Activated CD8-positive, alpha-beta T cell treated with anti-CD3 and anti-CD28 coated beads for 36 hours (primary cell): ENCODE results near the gene CTSF. TPM values are rescaled to one million over a fixed set of nuclear protein-coding genes. Genes with fewer than 3 reads are reported as not detected.

Source experiments
- ATAC-seq: fragments of 200-7000 bp; cut with Tn5 transposase; one replicate; pipeline ENCODE4 v1.10.0; 2021; ENCODE audit warnings: mild to moderate bottlenecking, moderate library complexity
- CTCF ChIA-PET: fragments of 350-600 bp; sonication (Branson Sonifier 250); formaldehyde crosslinking; loops from one replicate; lab custom pipeline; 2021; ENCODE audit warnings: antibody characterized with exemption; lab: Charles Lee
- POLR2A ChIA-PET: fragments of 350-600 bp; sonication (Branson Sonifier 250); formaldehyde crosslinking; loops from one replicate; lab custom pipeline; 2021; ENCODE audit warnings: antibody characterized with exemption; lab: Charles Lee
- DNase-seq: peaks from one replicate; pipeline ENCODE4 v3.0.0-alpha.2; 2020
- H3K27ac Mint-ChIP-seq: one replicate; pipeline ENCODE4 v1.8.0; 2021; ENCODE audit warnings: mild to moderate bottlenecking, mixed read lengths
- H3K27me3 Mint-ChIP-seq: one replicate; pipeline ENCODE4 v1.8.0; 2021; ENCODE audit warnings: mixed read lengths
- H3K36me3 Mint-ChIP-seq: one replicate; pipeline ENCODE4 v1.8.0; 2021; ENCODE audit warnings: low read depth, mixed read lengths
- H3K4me1 Mint-ChIP-seq: one replicate; pipeline ENCODE4 v1.8.0; 2021; ENCODE audit warnings: low read depth, mixed read lengths
- H3K4me3 Mint-ChIP-seq: one replicate; pipeline ENCODE4 v1.8.0; 2021; ENCODE audit warnings: mild to moderate bottlenecking, moderate library complexity, mixed read lengths
- H3K9me3 Mint-ChIP-seq: one replicate; pipeline ENCODE4 v1.8.0; 2021; ENCODE audit warnings: mixed read lengths
- intact Hi-C: fragments of 100-400 bp; cut with micrococcal nuclease; formaldehyde crosslinking; loops from one replicate; pipeline ENCODE4 v1.10.0; 2022
- total RNA-seq, 2 experiments: library from RNA; stranded (reverse); gene quantifications; one replicate each; pipeline ENCODE4 v1.2.3, GENCODE V29; 2021
- TF ChIP-seq, protein P1 (sequence below): fragments of 200-600 bp; IDR thresholded peaks from one replicate; pipeline ENCODE4 v1.8.0; 2022; ENCODE audit warnings: antibody characterized with exemption, mild to moderate bottlenecking

CTSF gene
- total RNA-seq, 2 experiments from 2014 or later, result 0.68 to 1.3 TPM

DNA sequence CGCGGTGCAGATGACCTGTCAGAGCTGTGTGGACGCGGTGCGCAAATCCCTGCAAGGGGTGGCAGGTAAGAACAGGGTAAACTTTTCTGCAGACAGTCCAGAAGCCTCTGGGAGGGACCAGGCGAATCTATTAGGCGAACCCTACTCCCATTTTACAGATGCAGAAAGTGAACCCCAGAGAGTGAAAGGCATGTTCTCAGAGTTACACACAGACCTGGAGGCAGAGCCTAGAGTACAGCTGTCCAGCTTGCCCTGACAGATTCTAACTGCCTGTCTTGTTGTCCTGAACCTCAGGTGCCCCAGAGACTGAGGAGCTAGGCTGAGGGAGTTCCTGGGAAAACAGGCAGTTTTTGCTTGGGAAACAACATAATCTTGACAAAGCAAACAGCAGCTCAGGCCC lies 25.2 kb upstream of the CTSF start:
- Mint-ChIP-seq H3K36me3 (no peaks in the 10 kb centered on the region), H3K9me3 (no peaks in the 10 kb centered on the region), H3K4me3 (peak overlapping the region; percentile 99), H3K27me3 (no peaks in the 10 kb centered on the region), H3K4me1 (peaks cover 24% of the 10 kb centered on the region), H3K27ac (peak overlapping the region; percentile 97)
- CTCF ChIA-PET, result interaction anchor here (0.9 to 5.8 kb wide), 7 partner anchors 14 to 230 kb away, joined by 3 to 67 read pairs (median 3); partner anchors contain the start of genes CTSF, MRPL11 and RBM4B
- DNase-seq, result no peak
- TF ChIP-seq, protein P1, sequence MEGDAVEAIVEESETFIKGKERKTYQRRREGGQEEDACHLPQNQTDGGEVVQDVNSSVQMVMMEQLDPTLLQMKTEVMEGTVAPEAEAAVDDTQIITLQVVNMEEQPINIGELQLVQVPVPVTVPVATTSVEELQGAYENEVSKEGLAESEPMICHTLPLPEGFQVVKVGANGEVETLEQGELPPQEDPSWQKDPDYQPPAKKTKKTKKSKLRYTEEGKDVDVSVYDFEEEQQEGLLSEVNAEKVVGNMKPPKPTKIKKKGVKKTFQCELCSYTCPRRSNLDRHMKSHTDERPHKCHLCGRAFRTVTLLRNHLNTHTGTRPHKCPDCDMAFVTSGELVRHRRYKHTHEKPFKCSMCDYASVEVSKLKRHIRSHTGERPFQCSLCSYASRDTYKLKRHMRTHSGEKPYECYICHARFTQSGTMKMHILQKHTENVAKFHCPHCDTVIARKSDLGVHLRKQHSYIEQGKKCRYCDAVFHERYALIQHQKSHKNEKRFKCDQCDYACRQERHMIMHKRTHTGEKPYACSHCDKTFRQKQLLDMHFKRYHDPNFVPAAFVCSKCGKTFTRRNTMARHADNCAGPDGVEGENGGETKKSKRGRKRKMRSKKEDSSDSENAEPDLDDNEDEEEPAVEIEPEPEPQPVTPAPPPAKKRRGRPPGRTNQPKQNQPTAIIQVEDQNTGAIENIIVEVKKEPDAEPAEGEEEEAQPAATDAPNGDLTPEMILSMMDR, result no peak
- no peak for ATAC-seq
- POLR2A ChIA-PET, result interaction anchor here (0.8 to 2.8 kb wide), 8 partner anchors 9 to 114 kb away, joined by 3 to 14 read pairs (median 4); partner anchors contain the start of genes DPP3, RBM14 and RBM4B
- intact Hi-C loops, result loop anchor here (5.0 kb wide), 1 partner anchor 84 kb away; the partner anchor contains the start of gene RBM4B

DNA sequence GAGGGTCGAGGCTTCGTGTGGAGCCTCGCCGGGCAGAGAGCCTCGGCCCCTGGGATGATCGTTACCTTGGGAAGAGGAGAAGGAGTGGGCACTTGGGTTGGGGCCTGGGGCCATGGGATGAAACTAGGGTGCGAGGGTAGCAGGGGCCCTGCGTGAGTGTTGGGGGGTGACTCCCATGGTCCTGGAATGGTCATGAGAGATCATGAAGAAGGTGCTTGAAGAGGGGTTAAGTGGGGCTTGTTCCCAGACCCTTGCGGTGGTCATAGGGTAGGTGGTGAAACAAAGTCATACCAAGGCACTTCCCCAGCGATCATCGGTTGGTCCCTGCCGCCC lies 24.9 kb upstream of the CTSF start:
- H3K4me1 Mint-ChIP-seq, result peaks cover 24% of the 10 kb centered on the region
- POLR2A ChIA-PET, result interaction anchor here (0.8 to 2.8 kb wide), 8 partner anchors 9 to 113 kb away, joined by 3 to 14 read pairs (median 4); partner anchors contain the start of genes DPP3, RBM14 and RBM4B
- DNase-seq (peak; percentile 11), ATAC-seq (peak; percentile 5)
- TF ChIP-seq, protein P1, result no peak
- peak overlapping the region; percentile 97 for H3K27ac Mint-ChIP-seq
- CTCF ChIA-PET, result interaction anchor here (1.1 to 5.8 kb wide), 13 partner anchors 9 to 222 kb away, joined by 3 to 67 read pairs (median 7); partner anchors contain the start of genes CTSF, MRPL11, RBM4 and RBM4B
- intact Hi-C loops, result loop anchor here (5.0 kb wide), 1 partner anchor 84 kb away; the partner anchor contains the start of gene RBM4B
- no peaks in the 10 kb centered on the region for H3K9me3 Mint-ChIP-seq
- H3K36me3 Mint-ChIP-seq, result no peaks in the 10 kb centered on the region
- H3K27me3 Mint-ChIP-seq, result no peaks in the 10 kb centered on the region
- peak overlapping the region; percentile 99 for H3K4me3 Mint-ChIP-seq

DNA sequence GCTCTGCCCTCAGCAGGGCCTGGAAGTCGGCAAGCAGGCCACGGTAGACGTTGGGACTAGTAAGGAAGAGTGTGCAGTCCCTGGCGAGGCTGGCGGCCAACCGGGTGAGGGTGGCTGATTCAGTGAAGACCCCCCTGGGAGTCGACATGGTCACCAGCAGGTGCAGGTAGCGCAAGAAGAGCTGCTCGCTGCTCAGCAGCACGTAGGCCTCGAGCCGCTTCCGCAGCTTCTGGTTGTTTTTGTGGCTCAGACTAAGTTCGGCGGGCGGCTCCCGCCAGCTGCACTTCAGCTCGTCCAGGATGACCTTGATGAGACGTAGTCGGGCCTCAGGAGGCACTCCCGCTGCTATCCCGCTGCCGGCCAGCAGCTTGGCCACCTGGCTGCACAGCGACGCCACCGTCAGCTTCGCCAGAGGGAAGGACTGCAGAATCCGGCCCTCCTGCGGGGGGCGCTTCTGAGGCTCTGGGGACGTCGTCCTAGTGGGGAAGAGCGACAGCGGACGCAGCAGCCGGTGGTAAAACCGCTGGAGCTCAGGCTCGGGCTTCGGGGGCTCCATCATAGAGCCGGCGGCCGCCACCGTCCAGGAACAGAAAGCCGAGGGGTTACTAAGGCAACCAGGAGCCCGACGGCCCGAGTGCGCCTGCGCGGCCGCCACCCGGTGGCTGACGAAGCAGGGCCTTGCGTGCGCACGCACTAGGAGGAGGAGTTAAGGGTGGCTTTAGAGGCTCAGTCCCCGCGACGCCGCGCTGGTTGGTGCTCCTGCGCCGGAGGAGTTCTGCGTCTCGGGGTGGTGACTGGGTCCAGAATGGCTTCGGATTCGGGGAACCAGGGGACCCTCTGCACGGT lies 24.3 kb upstream of the CTSF start, which contains the start of the genes CCDC87 and CCS:
TSS of gene CCDC87 (minus strand) at position 607 of the 846 bp plus-strand sequence. CDS start at position 559, 48 bp downstream.
TSS of gene CCS (plus strand) at position 729 of the 846 bp plus-strand sequence. CDS start at position 806, 77 bp downstream.
- Mint-ChIP-seq H3K4me1 (peaks cover 24% of the 10 kb centered on the region), H3K27ac (peak within 1 kb of the TSS; percentile 97), H3K4me3 (peak within 1 kb of the TSS; percentile 99), H3K27me3 (no peaks in the 10 kb centered on the region), H3K36me3 (no peaks in the 10 kb centered on the region), H3K9me3 (no peaks in the 10 kb centered on the region)
- intact Hi-C loops, result loop anchor here (5.0 kb wide), 1 partner anchor 85 kb away; the partner anchor contains the start of gene RBM4B
- TF ChIP-seq, protein P1, result peak; percentile 75
- ATAC-seq (peak; percentile 98), DNase-seq (peak; percentile 99)
- ChIA-PET CTCF (interaction anchor here (0.8 to 5.8 kb wide), 19 partner anchors 8 to 250 kb away, joined by 3 to 67 read pairs (median 5); partner anchors contain the start of genes CTSF, RBM4, RBM4B and ZDHHC24), POLR2A (interaction anchor here (1.0 to 3.0 kb wide), 5 partner anchors 23 to 85 kb away, joined by 5 to 14 read pairs (median 10); partner anchors contain the start of genes RBM14 and RBM4B)

DNA sequence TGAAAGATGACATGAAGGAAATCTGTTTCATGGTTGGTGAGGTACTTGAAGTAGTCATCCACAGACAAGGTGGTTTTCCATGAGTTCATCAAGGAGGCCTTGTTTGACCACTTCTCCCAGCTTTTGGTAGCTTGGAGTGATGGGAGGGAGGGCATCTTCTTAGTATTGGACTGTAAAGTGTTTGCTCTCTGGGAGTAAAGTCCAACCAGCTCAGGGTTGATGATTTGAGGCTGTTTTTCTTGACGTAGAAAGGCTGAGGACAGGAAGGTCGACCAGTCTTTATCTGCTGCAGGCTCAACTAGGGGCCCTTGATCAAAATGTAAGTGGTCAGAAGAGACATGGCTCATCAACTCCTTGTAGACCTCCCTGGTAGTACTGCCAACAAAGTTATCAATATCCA lies 22.8 kb upstream of the CTSF start:
- Mint-ChIP-seq H3K4me1 (peaks cover 24% of the 10 kb centered on the region), H3K4me3 (no peak overlapping the region), H3K9me3 (no peaks in the 10 kb centered on the region), H3K27me3 (no peaks in the 10 kb centered on the region), H3K27ac (no peak overlapping the region), H3K36me3 (no peaks in the 10 kb centered on the region)
- POLR2A ChIA-PET, result interaction anchor here (0.7 to 3.0 kb wide), 4 partner anchors 10 to 88 kb away, joined by 3 to 10 read pairs (median 4); partner anchors contain the start of gene RBM14
- ATAC-seq, result no peak
- TF ChIP-seq, protein P1, result no peak
- no peak for DNase-seq
- CTCF ChIA-PET, result interaction anchor here (0.7 to 5.8 kb wide), 8 partner anchors 12 to 170 kb away, joined by 3 to 67 read pairs (median 8); partner anchors contain the start of genes CTSF, MRPL11, NPAS4 and RBM4
- intact Hi-C loops, result loop anchor here (5.0 kb wide), 1 partner anchor 86 kb away; the partner anchor contains the start of gene RBM4B
